ENCODE measurements around the gene C19orf38. TPM values are rescaled to one million over a fixed set of nuclear protein-coding genes. Genes with fewer than 3 reads are reported as not detected.

The C19orf38 gene
- total RNA-seq, 2 experiments from 2014 or later = 5.2 to 7.5 TPM

GRCh38 chr19:10803252-10803651, 45.0 kb upstream of the C19orf38 start:
- ChIA-PET POLR2A (interaction anchor here (0.5 kb wide), 1 partner anchor 64 kb away, joined by 7 read pairs; no protein-coding TSS in a partner anchor), CTCF (ENCODE audit: unreplicated experiment) (no interaction called here)
- Histone ChIP-seq H4K20me1 (ENCODE audit: insufficient read depth, low read length) (no peaks in the 10 kb centered on the region), H3K27ac (ENCODE audit: low read depth, low read length, poor library complexity, severe bottlenecking) (no peak overlapping the region), H3K36me3 (ENCODE audit: insufficient read depth, low read length) (peaks cover 59% of the 10 kb centered on the region), H3K4me2 (ENCODE audit: low read length) (no peak overlapping the region), H3K4me3 (ENCODE audit: low read depth, low read length, poor library complexity, severe bottlenecking) (no peak overlapping the region), H3K79me2 (ENCODE audit: insufficient read depth, low read depth, low read length) (no peaks in the 10 kb centered on the region), H3K9me2 (ENCODE audit: insufficient read depth, low read length) (no peaks in the 10 kb centered on the region), H3K4me1 (ENCODE audit: insufficient read depth, low read length, poor library complexity, severe bottlenecking) (no peaks in the 10 kb centered on the region), H2AFZ (ENCODE audit: low read length) (no peak overlapping the region), H3K9me3 (ENCODE audit: low read length) (no peaks in the 10 kb centered on the region)
- intact Hi-C loops (cut with micrococcal nuclease; ENCODE audit: unreplicated experiment) = no loop called here
- no TSS peak for BruUV-seq (replicated peaks)
- DNase-seq (ENCODE audit: low spot score) = no peak
- TF ChIP-seq EZH2phosphoT487 (IDR thresholded peaks at IDR 0.05; ENCODE audit: borderline replicate concordance, low read depth, low read length) (no peak), CTCF (conservative IDR thresholded peaks at IDR 0.05; ENCODE audit: low read length) (no peak)

GRCh38 chr19:10805065-10805757, 43.0 kb upstream of the C19orf38 start:
- Histone ChIP-seq H3K9me3 (ENCODE audit: low read length) (no peaks in the 10 kb centered on the region), H4K20me1 (ENCODE audit: insufficient read depth, low read length) (no peaks in the 10 kb centered on the region), H3K4me1 (ENCODE audit: insufficient read depth, low read length, poor library complexity, severe bottlenecking) (no peaks in the 10 kb centered on the region), H3K4me2 (ENCODE audit: low read length) (no peak overlapping the region), H3K27ac (ENCODE audit: low read depth, low read length, poor library complexity, severe bottlenecking) (no peak overlapping the region), H3K36me3 (ENCODE audit: insufficient read depth, low read length) (peaks cover 66% of the 10 kb centered on the region), H3K9me2 (ENCODE audit: insufficient read depth, low read length) (no peaks in the 10 kb centered on the region), H3K79me2 (ENCODE audit: insufficient read depth, low read depth, low read length) (no peaks in the 10 kb centered on the region), H3K4me3 (ENCODE audit: low read depth, low read length, poor library complexity, severe bottlenecking) (no peak overlapping the region), H2AFZ (ENCODE audit: low read length) (no peak overlapping the region)
- TF ChIP-seq EZH2phosphoT487 (IDR thresholded peaks at IDR 0.05; ENCODE audit: borderline replicate concordance, low read depth, low read length) (no peak), CTCF (conservative IDR thresholded peaks at IDR 0.05; ENCODE audit: low read length) (no peak)
- intact Hi-C loops (cut with micrococcal nuclease; ENCODE audit: unreplicated experiment) = no loop called here
- ChIA-PET POLR2A (no interaction called here), CTCF (ENCODE audit: unreplicated experiment) (interaction anchor here (0.8 kb wide), 1 partner anchor 15 kb away, joined by 3 read pairs; no protein-coding TSS in a partner anchor)
- BruUV-seq (replicated peaks) = no TSS peak
- no peak for DNase-seq (ENCODE audit: low spot score)

GRCh38 chr19:10805758-10806247, 42.4 kb upstream of the C19orf38 start:
- H3K36me3 ChIP-seq (ENCODE audit: insufficient read depth, low read length) = peaks cover 60% of the 10 kb centered on the region
- no peak overlapping the region for H3K4me2 ChIP-seq (ENCODE audit: low read length)
- H3K4me3 ChIP-seq (ENCODE audit: low read depth, low read length, poor library complexity, severe bottlenecking) = no peak overlapping the region
- H3K4me1 ChIP-seq (ENCODE audit: insufficient read depth, low read length, poor library complexity, severe bottlenecking) = no peaks in the 10 kb centered on the region
- CTCF ChIA-PET (ENCODE audit: unreplicated experiment) = interaction anchor here (0.8 kb wide), 1 partner anchor 15 kb away, joined by 3 read pairs; no protein-coding TSS in a partner anchor
- TF ChIP-seq CTCF (conservative IDR thresholded peaks at IDR 0.05; ENCODE audit: low read length) = no peak
- TF ChIP-seq EZH2phosphoT487 (IDR thresholded peaks at IDR 0.05; ENCODE audit: borderline replicate concordance, low read depth, low read length) = no peak
- H3K27ac ChIP-seq (ENCODE audit: low read depth, low read length, poor library complexity, severe bottlenecking) = no peak overlapping the region
- DNase-seq (ENCODE audit: low spot score) = no peak
- no peaks in the 10 kb centered on the region for H3K9me3 ChIP-seq (ENCODE audit: low read length)
- no peaks in the 10 kb centered on the region for H3K9me2 ChIP-seq (ENCODE audit: insufficient read depth, low read length)
- no TSS peak for BruUV-seq (replicated peaks)
- no peak overlapping the region for H2AFZ ChIP-seq (ENCODE audit: low read length)
- intact Hi-C loops (cut with micrococcal nuclease; ENCODE audit: unreplicated experiment) = no loop called here
- POLR2A ChIA-PET = interaction anchor here (0.6 kb wide), 1 partner anchor 44 kb away, joined by 3 read pairs; no protein-coding TSS in a partner anchor
- H4K20me1 ChIP-seq (ENCODE audit: insufficient read depth, low read length) = no peaks in the 10 kb centered on the region
- H3K79me2 ChIP-seq (ENCODE audit: insufficient read depth, low read depth, low read length) = no peaks in the 10 kb centered on the region

Data from OCI-LY7 (cell line).